ENCODE results near the gene KCNK3.

KCNK3 gene

GRCh38 chr2:26672112-26672817 is 20.3 kb upstream of the KCNK3 start:
- no peak overlapping the region for H3K4me3 ChIP-seq (ENCODE audit: low read length)
- no peak for TF ChIP-seq CTCF (conservative IDR thresholded peaks at IDR 0.05; ENCODE audit: low read depth, low read length)
- no peak for DNase-seq (ENCODE audit: low read depth)

GRCh38 chr2:26672818-26673393 is 19.6 kb upstream of the KCNK3 start:
- DNase-seq (ENCODE audit: low read depth), result no peak
- TF ChIP-seq CTCF (conservative IDR thresholded peaks at IDR 0.05; ENCODE audit: low read depth, low read length), result no peak
- no peak overlapping the region for H3K4me3 ChIP-seq (ENCODE audit: low read length)

- H3K4me3 ChIP-seq (ENCODE audit: low read length), result no peak overlapping the region
- no peak for DNase-seq (ENCODE audit: low read depth)
- TF ChIP-seq CTCF (conservative IDR thresholded peaks at IDR 0.05; ENCODE audit: low read depth, low read length), result no peak
These were observed 18.3 kb upstream of the KCNK3 start for GRCh38 chr2:26674002-26674751.

GRCh38 chr2:26674771-26675170 is 17.8 kb upstream of the KCNK3 start:
- DNase-seq (ENCODE audit: low read depth), result no peak
- TF ChIP-seq CTCF (conservative IDR thresholded peaks at IDR 0.05; ENCODE audit: low read depth, low read length), result no peak
- no peak overlapping the region for H3K4me3 ChIP-seq (ENCODE audit: low read length)

- DNase-seq (ENCODE audit: low read depth), result no peak
- H3K4me3 ChIP-seq (ENCODE audit: low read length), result no peak overlapping the region
- no peak for TF ChIP-seq CTCF (conservative IDR thresholded peaks at IDR 0.05; ENCODE audit: low read depth, low read length)
These were observed 16.8 kb upstream of the KCNK3 start for GRCh38 chr2:26675651-26676255.

GRCh38 chr2:26678035-26678434 is 14.5 kb upstream of the KCNK3 start:
- no peak overlapping the region for H3K4me3 ChIP-seq (ENCODE audit: low read length)
- no peak for DNase-seq (ENCODE audit: low read depth)
- no peak for TF ChIP-seq CTCF (conservative IDR thresholded peaks at IDR 0.05; ENCODE audit: low read depth, low read length)
